SU-DHL-6 (cell line): Measurements from ENCODE around the gene UGGT2.

Experiments
- H2AFZ ChIP-seq: fragments of 200-600 bp; sonication (generic); 2 replicates; pipeline ENCODE4 v1.6.1; 2014; ENCODE audit warnings: low read depth, mild to moderate bottlenecking, moderate library complexity, mixed read lengths, antibody characterized with exemption, low read length; ENCODE audit not compliant: severe bottlenecking
- H3F3A ChIP-seq: fragments of 200-600 bp; shearing (Covaris generic); 2 replicates; pipeline ENCODE4 v1.6.0; 2016; ENCODE audit warnings: antibody characterized with exemption, mild to moderate bottlenecking; ENCODE audit not compliant: insufficient read depth
- H3K27ac ChIP-seq: fragments of 200-600 bp; sonication (generic); 2 replicates; pipeline ENCODE4 v1.5.1; 2016; ENCODE audit warnings: low read depth, mild to moderate bottlenecking, low read length, moderate library complexity, mixed read lengths
- H3K27me3 ChIP-seq: fragments of 200-600 bp; sonication (generic), shearing (Covaris generic); 2 replicates; pipeline ENCODE4 v1.6.0; 2014; ENCODE audit warnings: mild to moderate bottlenecking, low read length
- H3K36me3 ChIP-seq: fragments of 200-600 bp; sonication (generic); 2 replicates; pipeline ENCODE4 v1.6.1; 2014; ENCODE audit warnings: mild to moderate bottlenecking, low read length, mixed read lengths
- H3K4me2 ChIP-seq: fragments of 300-600, 200-600 bp; shearing (Covaris generic), sonication (generic); 2 replicates; pipeline ENCODE4 v1.6.0; 2014; ENCODE audit warnings: low read length, low read depth, mild to moderate bottlenecking; ENCODE audit not compliant: poor library complexity, severe bottlenecking
- H3K4me3 ChIP-seq: fragments of 200-600 bp; sonication (generic); 2 replicates; pipeline ENCODE4 v1.5.1; 2014; ENCODE audit warnings: antibody characterized with exemption, low read length, mild to moderate bottlenecking, mixed read lengths; ENCODE audit not compliant: insufficient read depth, poor library complexity, severe bottlenecking
- H3K79me2 ChIP-seq: fragments of 200-600 bp; sonication (generic); 2 replicates; pipeline ENCODE4 v1.6.1; 2014; ENCODE audit warnings: mild to moderate bottlenecking, low read length, moderate library complexity; ENCODE audit not compliant: insufficient read depth
- H3K9ac ChIP-seq: fragments of 200-600 bp; sonication (generic); 2 replicates; pipeline ENCODE4 v1.7.0; 2014; ENCODE audit warnings: mild to moderate bottlenecking, low read length
- H3K9me2 ChIP-seq: fragments of 200-600 bp; sonication (generic); replicated peaks from 2 replicates; pipeline ENCODE4 v1.6.1; 2014; ENCODE audit warnings: low read length; ENCODE audit not compliant: insufficient read depth
- H3K9me3 ChIP-seq: fragments of 200-600 bp; sonication (generic); 2 replicates; pipeline ENCODE4 v1.6.1; 2014; ENCODE audit warnings: low read length, mixed read lengths; ENCODE audit not compliant: insufficient read depth
- H4K20me1 ChIP-seq: fragments of 200-600 bp; sonication (generic); 2 replicates; pipeline ENCODE4 v1.6.1; 2014; ENCODE audit warnings: low read depth, mild to moderate bottlenecking, antibody characterized with exemption, low read length, moderate library complexity, mixed read lengths
- EZH2phosphoT487 ChIP-seq: fragments of 200-600 bp; sonication (generic), shearing (Covaris generic); conservative IDR thresholded peaks from 2 replicates; pipeline ENCODE4 v1.6.1; 2018; ENCODE audit warnings: mild to moderate bottlenecking, antibody characterized with exemption, low read length, moderate library complexity, mixed read lengths
- TF ChIP-seq, protein P1 (sequence below): fragments of 200-600 bp; sonication (generic); IDR thresholded peaks from one replicate; pipeline ENCODE4 v1.5.1; 2017; ENCODE audit warnings: antibody characterized with exemption, mild to moderate bottlenecking, low read length, moderate library complexity; ENCODE audit not compliant: insufficient read depth, poor library complexity, severe bottlenecking

UGGT2 gene

DNA sequence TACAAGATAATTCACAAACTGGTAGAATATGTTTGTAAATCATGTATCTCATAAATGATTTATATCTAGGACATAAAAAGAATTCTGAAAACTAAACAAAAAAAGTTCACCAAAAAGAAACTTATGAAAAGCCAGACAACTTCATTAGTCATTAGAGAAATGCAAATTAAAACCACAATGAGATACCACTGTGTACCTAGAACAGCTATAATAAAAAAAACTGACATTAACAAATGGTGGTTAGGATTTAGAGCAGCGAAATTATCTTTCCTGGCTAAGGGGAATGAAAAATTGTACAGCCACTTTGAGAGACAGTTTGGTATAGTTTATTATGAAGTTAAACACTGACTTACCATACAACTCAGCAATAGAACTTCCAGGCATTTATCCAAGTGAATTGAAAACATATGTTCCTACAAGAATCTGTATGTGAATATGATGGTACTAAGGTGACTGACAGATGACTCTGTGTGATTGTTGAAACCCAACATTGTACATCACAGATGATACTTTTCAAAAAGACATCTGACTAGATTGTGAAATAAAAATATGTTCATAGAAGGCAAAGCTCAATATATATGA, 41.8 kb downstream of the UGGT2 start:
- no peak for TF ChIP-seq EZH2phosphoT487
- TF ChIP-seq, protein P1, sequence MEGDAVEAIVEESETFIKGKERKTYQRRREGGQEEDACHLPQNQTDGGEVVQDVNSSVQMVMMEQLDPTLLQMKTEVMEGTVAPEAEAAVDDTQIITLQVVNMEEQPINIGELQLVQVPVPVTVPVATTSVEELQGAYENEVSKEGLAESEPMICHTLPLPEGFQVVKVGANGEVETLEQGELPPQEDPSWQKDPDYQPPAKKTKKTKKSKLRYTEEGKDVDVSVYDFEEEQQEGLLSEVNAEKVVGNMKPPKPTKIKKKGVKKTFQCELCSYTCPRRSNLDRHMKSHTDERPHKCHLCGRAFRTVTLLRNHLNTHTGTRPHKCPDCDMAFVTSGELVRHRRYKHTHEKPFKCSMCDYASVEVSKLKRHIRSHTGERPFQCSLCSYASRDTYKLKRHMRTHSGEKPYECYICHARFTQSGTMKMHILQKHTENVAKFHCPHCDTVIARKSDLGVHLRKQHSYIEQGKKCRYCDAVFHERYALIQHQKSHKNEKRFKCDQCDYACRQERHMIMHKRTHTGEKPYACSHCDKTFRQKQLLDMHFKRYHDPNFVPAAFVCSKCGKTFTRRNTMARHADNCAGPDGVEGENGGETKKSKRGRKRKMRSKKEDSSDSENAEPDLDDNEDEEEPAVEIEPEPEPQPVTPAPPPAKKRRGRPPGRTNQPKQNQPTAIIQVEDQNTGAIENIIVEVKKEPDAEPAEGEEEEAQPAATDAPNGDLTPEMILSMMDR: no peak
- Histone ChIP-seq H3K9me3 (no peaks in the 10 kb centered on the region), H3K27ac (no peak overlapping the region)

DNA sequence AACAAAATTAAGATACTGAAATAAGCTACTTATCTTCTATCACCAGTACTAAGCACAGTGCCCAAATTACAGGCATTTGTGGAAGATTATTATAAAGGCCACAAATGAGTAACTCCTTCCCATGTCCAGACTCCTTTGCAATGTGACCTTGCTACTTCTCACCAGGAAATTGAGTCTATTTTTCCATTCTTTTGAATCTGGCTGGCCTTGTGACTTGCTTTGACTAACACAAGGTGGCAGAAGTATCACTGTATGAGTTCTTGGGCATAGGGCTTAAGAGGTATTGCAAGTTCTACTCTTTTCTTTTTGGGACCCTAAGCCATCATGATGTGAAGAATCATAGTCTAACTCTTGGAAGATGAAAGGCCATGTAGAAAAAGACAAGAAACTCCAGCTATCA, 49.9 kb downstream of the UGGT2 start:
- H3K27ac ChIP-seq: no peak overlapping the region
- H2AFZ ChIP-seq: no peak overlapping the region
- no peak overlapping the region for H3K4me3 ChIP-seq
- H3K9ac ChIP-seq: no peak overlapping the region
- H3K79me2 ChIP-seq: no peaks in the 10 kb centered on the region
- no peaks in the 10 kb centered on the region for H3K9me2 ChIP-seq
- no peaks in the 10 kb centered on the region for H3K36me3 ChIP-seq
- H3F3A ChIP-seq: no peaks in the 10 kb centered on the region
- no peaks in the 10 kb centered on the region for H4K20me1 ChIP-seq
- no peaks in the 10 kb centered on the region for H3K9me3 ChIP-seq
- no peak for TF ChIP-seq EZH2phosphoT487
- TF ChIP-seq, protein P1: no peak
- no peaks in the 10 kb centered on the region for H3K27me3 ChIP-seq
- H3K4me2 ChIP-seq: no peak overlapping the region

More for the DNA sequence above, 41.8 kb downstream of the UGGT2 start:
- no peak overlapping the region for H3K4me2 ChIP-seq
- H3K36me3 ChIP-seq: no peaks in the 10 kb centered on the region
- H3K79me2 ChIP-seq: no peaks in the 10 kb centered on the region
- no peaks in the 10 kb centered on the region for H4K20me1 ChIP-seq
- no peaks in the 10 kb centered on the region for H3F3A ChIP-seq
- H3K9me2 ChIP-seq: no peaks in the 10 kb centered on the region
- no peaks in the 10 kb centered on the region for H3K27me3 ChIP-seq
- H3K9ac ChIP-seq: no peak overlapping the region
- H3K4me3 ChIP-seq: no peak overlapping the region
- no peak overlapping the region for H2AFZ ChIP-seq

DNA sequence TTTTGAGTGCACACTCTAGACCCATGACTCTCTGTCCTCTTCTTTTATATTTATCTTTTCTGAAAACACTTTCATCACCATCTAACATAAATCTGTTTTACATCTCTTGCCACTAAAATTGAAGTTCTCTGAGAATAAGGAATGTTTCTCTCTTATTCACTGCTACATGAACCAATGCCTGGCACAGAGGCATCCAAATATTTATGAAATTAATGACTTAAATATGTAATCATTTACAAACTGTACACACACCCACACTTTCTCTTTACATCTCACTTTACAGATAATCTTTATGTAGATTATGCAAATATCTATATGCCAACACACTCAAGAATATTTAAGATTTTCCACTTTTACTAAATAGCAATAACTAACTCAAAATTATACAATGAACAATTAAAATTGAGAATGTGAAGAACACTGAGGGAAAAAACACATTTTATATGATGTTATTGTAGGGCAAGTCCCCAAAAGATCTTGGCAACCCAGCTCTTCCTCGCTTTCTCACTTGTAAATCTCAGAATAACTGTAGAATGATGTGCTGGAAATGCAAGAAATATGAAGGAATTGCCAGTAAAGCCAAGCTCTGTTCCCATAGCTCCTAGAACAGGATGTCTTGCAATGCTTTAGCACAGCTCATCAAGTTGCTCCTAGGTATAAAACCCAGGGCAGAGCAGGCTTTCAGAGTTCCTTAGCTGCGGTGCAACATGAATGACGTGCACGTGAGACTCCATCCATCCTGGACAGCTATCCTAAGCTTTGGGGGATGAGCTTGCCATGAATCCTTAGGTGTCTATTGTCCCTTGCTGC, 50.7 kb downstream of the UGGT2 start:
- H3K79me2 ChIP-seq: no peaks in the 10 kb centered on the region
- no peak overlapping the region for H3K27ac ChIP-seq
- no peaks in the 10 kb centered on the region for H3K9me2 ChIP-seq
- H3K9ac ChIP-seq: no peak overlapping the region
- no peaks in the 10 kb centered on the region for H3F3A ChIP-seq
- no peaks in the 10 kb centered on the region for H4K20me1 ChIP-seq
- no peaks in the 10 kb centered on the region for H3K36me3 ChIP-seq
- H3K9me3 ChIP-seq: no peaks in the 10 kb centered on the region
- no peak overlapping the region for H3K4me2 ChIP-seq
- TF ChIP-seq, protein P1: no peak
- TF ChIP-seq EZH2phosphoT487: no peak
- H2AFZ ChIP-seq: no peak overlapping the region
- H3K27me3 ChIP-seq: no peaks in the 10 kb centered on the region
- H3K4me3 ChIP-seq: no peak overlapping the region
